ENCODE measurements around the gene ZNF205.

- TF ChIP-seq CTCF (IDR thresholded peaks at IDR 0.05) (no peak), POLR2A (IDR thresholded peaks at IDR 0.05) (no peak)
Observed at GRCh38 chr16:3074860-3075522, 37.4 kb upstream of the ZNF205 start.

Measured in right lobe of liver (tissue), 4 donors.